B cell (primary cell): ENCODE measurements around the gene EIF5. TPM values are rescaled to one million over a fixed set of nuclear protein-coding genes. Genes with fewer than 3 reads are reported as not detected.

Source experiments
- ATAC-seq: fragments of 200-7000 bp; cut with Tn5 transposase; one replicate; pipeline ENCODE4 v1.10.0; 2021; ENCODE audit warnings: low read depth, mild to moderate bottlenecking, moderate number of reproducible peaks, moderate library complexity
- CTCF ChIA-PET: fragments of 350-600 bp; sonication (Branson Sonifier 250); formaldehyde crosslinking; loops from one replicate; lab custom pipeline; 2021; ENCODE audit warnings: antibody characterized with exemption, inconsistent platforms; lab: Charles Lee
- POLR2A ChIA-PET: fragments of 350-600 bp; sonication (Branson Sonifier 250); formaldehyde crosslinking; loops from one replicate; lab custom pipeline; 2021; ENCODE audit warnings: antibody characterized with exemption; lab: Charles Lee
- DNase-seq: peaks from one replicate; pipeline ENCODE4 v3.0.0; 2013
- H2AFZ ChIP-seq: 2 replicates; pipeline ENCODE4 v1.6.1; 2012; ENCODE audit warnings: mild to moderate bottlenecking, low read depth, low read length; ENCODE audit not compliant: insufficient read depth, poor library complexity, severe bottlenecking
- H3K27ac ChIP-seq, 2 donors: 1 replicate in 1 of 2; 2 replicates in 1 of 2; pipeline ENCODE4 v1.5.1; 2012 to 2013; ENCODE audit warnings: low read length in 2 of 2, mild to moderate bottlenecking in 2 of 2, moderate library complexity in 1 of 2
- H3K27me3 ChIP-seq, 4 experiments: fragments of 200-600 bp in 1 of 4; sonication (generic) in 1 of 4; replicated peaks in 1 of 4; 1 replicate in 2 of 4; 2 replicates in 2 of 4; pipeline versions ENCODE4 v1.6.1 to v1.7.0; 2013 to 2016; ENCODE audit warnings: low read length in 3 of 4, mild to moderate bottlenecking in 2 of 4, mixed read lengths in 1 of 4, moderate library complexity in 1 of 4; ENCODE audit not compliant: insufficient read depth in 4 of 4, control insufficient read depth in 3 of 4; ENCODE audit errors: control extremely low read depth in 1 of 4
- H3K36me3 ChIP-seq, 2 experiments: replicated peaks in 1 of 2; 1 replicate in 1 of 2; 2 replicates in 1 of 2; pipeline versions ENCODE4 v1.6.1 to v1.7.1; 2013; ENCODE audit warnings: low read length in 1 of 2; ENCODE audit not compliant: insufficient read depth in 2 of 2, control insufficient read depth in 1 of 2; ENCODE audit errors: control extremely low read depth in 1 of 2, extremely low read depth in 1 of 2
- H3K4me1 ChIP-seq, 2 donors: fragments of 200-600 bp in 1 of 2; sonication (generic) in 1 of 2; 1 replicate in 1 of 2; 2 replicates in 1 of 2; pipeline versions ENCODE4 v1.5.1 to v1.6.1; 2013 to 2017; ENCODE audit warnings: low read length in 2 of 2; ENCODE audit not compliant: control insufficient read depth in 2 of 2, insufficient read depth in 2 of 2
- H3K4me2 ChIP-seq: replicated peaks from 2 replicates; pipeline ENCODE3; 2012; ENCODE audit warnings: mild to moderate bottlenecking, low read depth, low read length; ENCODE audit not compliant: poor library complexity, severe bottlenecking
- H3K4me3 ChIP-seq, 5 experiments: fragments of 200-600 bp in 1 of 5; sonication (generic) in 1 of 5; 1 replicate in 3 of 5; 2 replicates in 2 of 5; pipeline versions ENCODE4 v1.5.1 to v1.7.0; 2011 to 2016; ENCODE audit warnings: low read length in 4 of 5, mild to moderate bottlenecking in 4 of 5, low read depth in 2 of 5, control low read depth in 1 of 5, moderate library complexity in 1 of 5; ENCODE audit not compliant: insufficient read depth in 1 of 5; ENCODE audit errors: control extremely low read depth in 1 of 5, extremely low read depth in 1 of 5
- H3K79me2 ChIP-seq: fragments of 200-600 bp; sonication (generic); one replicate; pipeline ENCODE4 v1.6.0; 2016; ENCODE audit warnings: low read length; ENCODE audit not compliant: control insufficient read depth, insufficient read depth
- H3K9ac ChIP-seq: fragments of 200-600 bp; sonication (generic); 2 replicates; pipeline ENCODE4 v1.6.1; 2017; ENCODE audit warnings: mild to moderate bottlenecking, low read length, moderate library complexity
- H3K9me3 ChIP-seq, 3 donors: one replicate each; pipeline versions ENCODE4 v1.6.1 to v1.7.1; 2013; ENCODE audit warnings: low read length in 2 of 3; ENCODE audit not compliant: control insufficient read depth in 2 of 3, insufficient read depth in 1 of 3; ENCODE audit errors: control extremely low read depth in 1 of 3
- H4K20me1 ChIP-seq: 2 replicates; pipeline ENCODE4 v1.6.0; 2012; ENCODE audit warnings: mild to moderate bottlenecking, low read length; ENCODE audit not compliant: insufficient read depth, control insufficient read depth, poor library complexity, severe bottlenecking
- H3K27ac Mint-ChIP-seq: one replicate; pipeline ENCODE4 v1.8.0; 2021; ENCODE audit warnings: mixed read lengths
- H3K27me3 Mint-ChIP-seq: one replicate; pipeline ENCODE4 v1.8.0; 2021; ENCODE audit warnings: mixed read lengths
- H3K4me1 Mint-ChIP-seq: one replicate; pipeline ENCODE4 v1.8.0; 2021; ENCODE audit warnings: mixed read lengths
- H3K4me3 Mint-ChIP-seq: one replicate; pipeline ENCODE4 v1.8.0; 2021; ENCODE audit warnings: mixed read lengths
- H3K9me3 Mint-ChIP-seq: one replicate; pipeline ENCODE4 v1.8.0; 2022; ENCODE audit warnings: mixed read lengths; ENCODE audit not compliant: insufficient read depth
- EZH2 ChIP-seq: IDR thresholded peaks from 2 replicates; pipeline ENCODE4 v1.6.1; 2012; ENCODE audit warnings: borderline replicate concordance, low read depth, mild to moderate bottlenecking, moderate library complexity, low read length; ENCODE audit not compliant: insufficient read depth, poor library complexity, severe bottlenecking
- WGBS: methylation state at CpG from one replicate; pipeline ENCODE4 v1.1.5; 2013; ENCODE audit warnings: missing lambda C conversion rate; ENCODE audit not compliant: insufficient coverage; 5-methylcytosine and 5-hydroxymethylcytosine counted together
- intact Hi-C: fragments of 100-400 bp; cut with micrococcal nuclease; formaldehyde crosslinking; loops from one replicate; pipeline ENCODE4 v1.10.0; 2022
- polyA plus RNA-seq: library from polyadenylated mRNA; depleted of rRNA; stranded (reverse); fragments of >200 nt; gene quantifications from 2 replicates; pipeline ENCODE4 v1.2.3, GENCODE V29; 2012
- total RNA-seq, 2 donors: library from RNA; stranded (reverse); fragments of 120-200 nt in 1 of 2; gene quantifications; 1 replicate in 1 of 2; 2 replicates in 1 of 2; pipeline versions ENCODE4 v1.2.3 to v1.2.4, GENCODE V29; 2013 to 2022
- TF ChIP-seq, protein P1 (sequence below): fragments of 200-600 bp; IDR thresholded peaks from one replicate; pipeline ENCODE4 v1.8.0; 2022; ENCODE audit warnings: antibody characterized with exemption, mild to moderate bottlenecking

The EIF5 gene
- total and polyA plus RNA-seq, 2 donors (not counting 1 experiment from before 2014, with no cell fraction given): 206 to 314 TPM

DNA sequence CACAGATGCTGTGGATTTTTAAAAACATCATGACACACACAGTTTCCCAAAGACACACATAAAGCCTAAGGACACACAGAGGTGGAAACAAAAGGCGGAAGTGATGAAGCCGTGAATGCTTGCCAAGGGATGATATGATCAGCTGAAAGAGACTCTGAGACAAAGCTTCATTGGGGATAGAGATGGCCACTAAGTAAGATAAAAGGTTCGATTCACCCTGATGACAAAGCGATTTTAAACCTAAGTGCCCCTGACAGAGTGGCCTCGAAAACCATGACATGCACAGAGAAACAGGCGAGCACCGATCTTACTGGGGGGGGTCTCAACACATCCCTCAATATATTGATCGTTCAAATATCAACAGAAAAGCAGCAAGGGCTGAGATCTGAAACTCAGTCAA, 20.3 kb upstream of the EIF5 start:
- H2AFZ ChIP-seq: no peak overlapping the region
- no peaks in the 10 kb centered on the region for H3K4me1 Mint-ChIP-seq
- no peaks in the 10 kb centered on the region for H3K36me3 ChIP-seq
- no peak for TF ChIP-seq EZH2
- TF ChIP-seq, protein P1, sequence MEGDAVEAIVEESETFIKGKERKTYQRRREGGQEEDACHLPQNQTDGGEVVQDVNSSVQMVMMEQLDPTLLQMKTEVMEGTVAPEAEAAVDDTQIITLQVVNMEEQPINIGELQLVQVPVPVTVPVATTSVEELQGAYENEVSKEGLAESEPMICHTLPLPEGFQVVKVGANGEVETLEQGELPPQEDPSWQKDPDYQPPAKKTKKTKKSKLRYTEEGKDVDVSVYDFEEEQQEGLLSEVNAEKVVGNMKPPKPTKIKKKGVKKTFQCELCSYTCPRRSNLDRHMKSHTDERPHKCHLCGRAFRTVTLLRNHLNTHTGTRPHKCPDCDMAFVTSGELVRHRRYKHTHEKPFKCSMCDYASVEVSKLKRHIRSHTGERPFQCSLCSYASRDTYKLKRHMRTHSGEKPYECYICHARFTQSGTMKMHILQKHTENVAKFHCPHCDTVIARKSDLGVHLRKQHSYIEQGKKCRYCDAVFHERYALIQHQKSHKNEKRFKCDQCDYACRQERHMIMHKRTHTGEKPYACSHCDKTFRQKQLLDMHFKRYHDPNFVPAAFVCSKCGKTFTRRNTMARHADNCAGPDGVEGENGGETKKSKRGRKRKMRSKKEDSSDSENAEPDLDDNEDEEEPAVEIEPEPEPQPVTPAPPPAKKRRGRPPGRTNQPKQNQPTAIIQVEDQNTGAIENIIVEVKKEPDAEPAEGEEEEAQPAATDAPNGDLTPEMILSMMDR: no peak
- H3K9me3 ChIP-seq: no peaks in the 10 kb centered on the region
- H3K4me3 Mint-ChIP-seq: no peak overlapping the region
- no peak overlapping the region for H3K27ac ChIP-seq
- peaks cover 0 to 5% (median 0%) of the 10 kb centered on the region in 4 experiments for H3K27me3 ChIP-seq
- no peak overlapping the region for H3K4me2 ChIP-seq
- H3K4me3 ChIP-seq: no peak overlapping the region
- no peaks in the 10 kb centered on the region for H3K4me1 ChIP-seq
- 89% methylated on average over 8 of the region's 8 CpGs for WGBS
- no peak for ATAC-seq
- DNase-seq: no peak
- no peak overlapping the region for H3K9ac ChIP-seq
- CTCF ChIA-PET: no interaction called here
- no peaks in the 10 kb centered on the region for H3K9me3 Mint-ChIP-seq
- no peak overlapping the region for H3K27ac Mint-ChIP-seq
- intact Hi-C loops: no loop called here
- H3K27me3 Mint-ChIP-seq: peaks cover 23% of the 10 kb centered on the region
- no peaks in the 10 kb centered on the region for H4K20me1 ChIP-seq
- no peaks in the 10 kb centered on the region for H3K79me2 ChIP-seq
- POLR2A ChIA-PET: no interaction called here

DNA sequence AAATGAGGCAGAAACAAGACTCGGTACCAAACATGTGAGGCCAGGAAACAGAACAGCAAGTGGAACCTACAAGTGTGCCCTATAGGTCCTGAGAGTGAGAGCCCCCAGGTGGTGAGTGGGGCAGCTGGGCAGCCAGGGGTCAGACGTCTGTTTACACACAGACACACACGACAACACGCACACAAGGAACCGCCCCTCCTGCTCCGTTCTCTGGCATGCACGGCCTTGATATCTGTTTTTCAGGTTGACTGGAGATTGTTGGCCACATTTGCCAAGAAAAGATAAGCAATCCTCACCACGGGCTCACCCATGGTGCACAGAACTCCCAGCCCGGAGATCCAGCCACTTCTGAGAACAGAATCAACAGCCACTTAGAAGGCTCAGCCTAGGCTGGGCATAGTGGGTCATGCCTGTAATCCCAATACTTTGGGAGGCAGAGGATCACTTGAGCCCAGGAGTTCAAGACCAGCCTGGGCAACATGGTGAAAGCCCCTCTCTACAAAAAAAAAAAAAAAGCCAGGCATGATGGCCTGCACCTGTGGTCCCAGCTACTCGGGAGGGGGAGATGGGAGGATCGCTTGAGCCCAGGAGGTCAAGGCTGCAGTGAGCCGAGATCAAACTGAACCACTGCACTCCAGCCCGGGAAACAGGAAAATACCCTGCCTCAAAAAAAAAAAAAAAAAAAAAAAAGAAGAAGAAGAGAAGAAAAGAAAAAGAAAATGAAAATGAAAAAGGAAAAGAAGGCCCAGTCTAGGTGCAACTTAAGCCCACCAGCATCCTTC, 19.4 kb upstream of the EIF5 start:
- H2AFZ ChIP-seq: no peak overlapping the region
- intact Hi-C loops: no loop called here
- no peak overlapping the region for H3K9ac ChIP-seq
- Mint-ChIP-seq H3K4me3 (no peak overlapping the region), H3K4me1 (peaks cover 3% of the 10 kb centered on the region), H3K27ac (no peak overlapping the region), H3K9me3 (no peaks in the 10 kb centered on the region), H3K27me3 (peaks cover 27% of the 10 kb centered on the region)
- DNase-seq (no peak), ATAC-seq (no peak)
- no peak overlapping the region for H3K27ac ChIP-seq
- peaks cover 0 to 4% of the 10 kb centered on the region in 2 donors for H3K4me1 ChIP-seq
- H3K9me3 ChIP-seq: no peaks in the 10 kb centered on the region
- TF ChIP-seq, protein P1: no peak
- no peak for TF ChIP-seq EZH2
- ChIA-PET CTCF (no interaction called here), POLR2A (no interaction called here)
- no peaks in the 10 kb centered on the region for H3K79me2 ChIP-seq
- H4K20me1 ChIP-seq: no peaks in the 10 kb centered on the region
- 76% methylated on average over 8 of the region's 13 CpGs for WGBS
- H3K4me2 ChIP-seq: no peak overlapping the region
- H3K36me3 ChIP-seq: no peaks in the 10 kb centered on the region
- no peak overlapping the region for H3K4me3 ChIP-seq
- H3K27me3 ChIP-seq: peaks cover 0 to 8% (median 2%) of the 10 kb centered on the region in 4 experiments
